Renal cortex interstitium (tissue), 11 donors: ENCODE results near the gene PCK2. TPM values are rescaled to one million over a fixed set of nuclear protein-coding genes. Genes with fewer than 3 reads are reported as not detected.
A peak's percentile ranks its signal among the peaks of the same experiment; 100 is the strongest.

ENCODE experiments used
- DNase-seq, 11 donors: peaks; one replicate each; pipeline ENCODE4 v3.0.0-alpha.2; 2013; ENCODE audit warnings: low read depth in 9 of 11, low spot score in 4 of 11; ENCODE audit errors: extremely low read depth in 1 of 11
- polyA plus RNA-seq, 3 donors: library from polyadenylated mRNA; unstranded; fragments of 120-200 nt; gene quantifications; one replicate each; pipeline ENCODE4 v1.2.1, GENCODE V29; 2013; ENCODE audit not compliant: insufficient read length in 3 of 3

Gene PCK2
- polyA plus RNA-seq, 3 donors: 28.9 to 37.3 (median 34.4) TPM

- no peak for DNase-seq
Measured at GRCh38 chr14:24143511-24143910, 49.4 kb downstream of the PCK2 start.

GRCh38 chr14:24144451-24144850 is 50.3 kb downstream of the PCK2 start:
- no peak for DNase-seq

DNA sequence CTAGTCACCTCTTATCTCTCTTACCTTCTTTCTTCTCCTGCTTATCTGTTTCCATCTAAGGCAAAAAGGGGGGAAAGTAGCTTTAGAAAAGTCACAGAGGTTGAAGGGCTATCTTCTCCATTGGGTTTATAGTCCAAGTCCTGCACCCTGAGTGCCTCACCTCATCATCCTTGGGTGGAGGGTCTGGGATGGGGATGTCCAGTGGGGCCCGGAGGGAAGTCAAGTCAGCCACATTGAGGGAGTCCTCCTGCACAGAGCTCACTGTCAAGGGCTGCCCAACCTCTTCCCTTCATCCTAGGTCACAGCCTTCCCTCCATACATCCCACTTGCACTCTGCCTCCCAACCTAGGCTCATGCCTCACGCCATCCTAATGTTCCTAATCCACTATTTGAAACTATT is 51.1 kb downstream of the PCK2 start:
- DNase-seq: no peak

DNA sequence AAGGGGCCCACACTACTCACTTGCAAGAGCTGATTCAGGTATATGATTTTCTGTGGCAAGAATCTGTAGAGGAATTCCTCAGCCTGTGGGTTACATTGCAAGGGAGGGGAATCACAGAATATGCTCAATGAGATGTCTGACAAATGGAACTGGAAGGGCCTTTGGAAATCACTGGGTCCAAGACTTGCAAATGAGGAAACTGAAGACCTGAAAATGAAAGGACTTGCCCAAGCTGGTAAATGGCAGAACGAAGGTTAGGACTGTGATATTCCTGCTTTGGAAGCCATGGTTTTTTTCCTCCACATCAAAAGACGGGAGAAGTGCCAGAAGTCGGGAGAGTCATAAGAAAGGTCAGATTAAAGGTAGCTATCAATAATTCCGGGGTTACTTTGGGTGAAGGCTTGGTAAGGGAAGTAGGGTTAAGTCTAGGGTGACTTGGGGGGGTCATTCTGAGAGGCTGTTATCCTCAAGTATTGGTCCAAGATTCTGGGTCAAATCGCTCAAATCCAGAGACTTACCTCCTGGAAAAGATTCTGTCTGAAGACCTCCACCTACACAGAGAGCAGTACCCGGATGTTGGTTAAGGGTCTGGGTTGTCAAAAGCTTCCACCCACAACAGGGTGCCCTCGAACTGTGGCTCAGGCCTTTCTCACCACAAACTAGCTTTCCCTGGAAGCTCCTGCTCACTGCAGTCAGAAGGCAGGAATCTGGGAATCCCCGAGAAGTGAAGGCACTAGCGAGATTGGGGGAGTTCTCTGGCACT is 51.8 kb downstream of the PCK2 start:
- no peak for DNase-seq

DNA sequence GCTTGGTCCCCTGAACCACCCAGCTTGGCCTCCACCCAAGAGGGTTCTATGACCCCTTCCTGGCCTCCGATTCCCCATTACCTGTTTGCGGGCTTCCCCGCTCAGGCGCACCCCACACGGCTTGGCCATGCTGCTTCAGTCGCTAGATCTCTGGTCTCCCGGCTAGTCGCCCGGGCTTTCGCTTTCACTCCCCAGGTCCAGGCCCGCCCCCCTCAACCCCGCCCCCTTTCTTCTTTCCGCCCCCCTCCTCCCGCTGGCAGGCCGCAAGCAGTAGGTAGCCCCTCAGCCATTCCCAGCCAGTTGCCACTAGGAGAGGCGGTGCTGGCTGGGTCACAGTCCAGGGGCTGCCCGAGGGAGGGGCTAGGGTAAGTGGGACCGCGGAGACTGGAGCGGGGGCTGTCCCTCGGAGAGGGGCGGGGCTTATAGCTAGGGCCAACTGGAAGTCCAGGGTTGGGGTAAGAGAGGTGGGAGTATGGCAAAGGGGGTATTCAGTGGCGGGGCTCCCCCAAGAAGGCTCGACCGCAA is 52.4 kb downstream of the PCK2 start, which contains the start of gene PSME2:
Gene PSME2, minus strand, starts transcription at position 158 of the 525 bp plus-strand sequence. Its CDS starts 29 bp downstream, at position 129.
- DNase-seq: peak; percentile 82 to 97 (median 94)

- DNase-seq: peak; percentile 92 to 98 (median 97)
Measured at GRCh38 chr14:24146978-24147760, 53.1 kb downstream of the PCK2 start, which contains the start of gene RNF31. RNF31 (plus strand) TSS chr14:24147498; CDS start chr14:24147699, 201 bp downstream.

DNA sequence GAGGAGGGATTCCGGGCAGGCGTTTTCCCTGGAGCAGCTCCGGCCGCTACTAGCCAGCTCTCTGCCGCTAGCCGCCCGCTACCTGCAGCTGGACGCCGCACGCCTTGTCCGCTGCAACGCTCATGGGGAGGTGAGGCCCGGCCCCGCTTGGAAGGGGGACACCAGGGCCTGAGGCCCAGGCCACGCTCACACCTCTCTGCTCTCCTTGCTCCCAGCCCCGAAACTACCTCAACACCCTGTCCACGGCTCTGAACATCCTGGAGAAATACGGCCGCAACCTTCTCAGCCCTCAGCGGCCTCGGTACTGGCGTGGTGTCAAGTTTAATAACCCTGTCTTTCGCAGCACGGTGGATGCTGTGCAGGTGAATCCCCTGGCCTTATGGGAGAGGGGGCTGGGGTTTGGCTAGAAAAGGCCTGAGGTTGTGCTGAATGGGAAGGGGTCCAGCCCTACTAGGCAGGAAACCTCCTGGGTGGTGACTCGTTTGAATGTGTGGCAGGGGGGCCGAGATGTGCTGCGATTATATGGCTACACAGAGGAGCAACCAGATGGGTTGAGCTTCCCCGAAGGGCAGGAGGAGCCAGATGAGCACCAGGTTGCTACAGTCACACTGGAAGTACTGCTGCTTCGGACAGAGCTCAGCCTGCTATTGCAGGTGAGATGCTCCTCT is 53.8 kb downstream of the PCK2 start:
- no peak for DNase-seq

DNA sequence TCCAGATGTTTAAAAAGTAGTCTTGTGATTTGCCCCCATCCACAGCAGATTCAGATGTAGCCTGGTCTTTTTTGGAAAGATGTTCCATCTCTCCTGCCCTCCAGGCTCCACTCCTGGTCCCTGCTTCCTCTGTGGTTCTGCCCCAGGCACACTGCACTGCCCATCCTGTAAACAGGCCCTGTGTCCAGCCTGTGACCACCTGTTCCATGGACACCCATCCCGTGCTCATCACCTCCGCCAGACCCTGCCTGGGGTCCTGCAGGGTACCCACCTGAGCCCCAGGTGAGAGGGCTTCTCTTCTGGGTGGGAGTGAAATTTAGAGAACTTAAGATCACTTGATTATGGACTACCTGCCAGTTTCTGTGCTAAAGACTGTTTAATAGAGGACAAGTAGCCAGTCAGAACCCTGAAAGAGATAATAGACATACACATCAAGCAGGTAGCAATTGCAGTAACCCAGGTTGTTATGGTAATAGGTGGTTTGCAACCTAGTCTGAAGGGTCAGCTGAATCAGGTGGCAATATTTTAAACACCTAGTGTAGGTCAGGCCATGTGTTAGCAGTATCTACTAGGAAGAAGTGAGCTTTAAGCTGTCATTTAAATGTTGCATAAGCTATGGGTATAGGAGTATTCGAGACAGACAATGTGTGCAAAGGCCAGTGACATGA is 55.3 kb downstream of the PCK2 start:
- no peak for DNase-seq

DNA sequence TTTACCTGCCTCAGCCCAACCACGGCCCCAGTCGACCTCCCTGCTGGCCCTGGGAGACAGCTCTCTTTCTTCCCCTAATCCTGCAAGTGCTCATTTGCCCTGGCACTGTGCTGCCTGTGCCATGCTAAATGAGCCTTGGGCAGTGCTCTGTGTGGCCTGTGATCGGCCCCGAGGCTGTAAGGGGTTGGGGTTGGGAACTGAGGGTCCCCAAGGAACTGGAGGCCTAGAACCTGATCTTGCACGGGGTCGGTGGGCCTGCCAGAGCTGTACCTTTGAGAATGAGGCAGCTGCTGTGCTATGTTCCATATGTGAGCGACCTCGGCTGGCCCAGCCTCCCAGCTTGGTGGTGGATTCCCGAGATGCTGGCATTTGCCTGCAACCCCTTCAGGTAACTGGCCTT is 56.0 kb downstream of the PCK2 start:
- no peak for DNase-seq

DNA sequence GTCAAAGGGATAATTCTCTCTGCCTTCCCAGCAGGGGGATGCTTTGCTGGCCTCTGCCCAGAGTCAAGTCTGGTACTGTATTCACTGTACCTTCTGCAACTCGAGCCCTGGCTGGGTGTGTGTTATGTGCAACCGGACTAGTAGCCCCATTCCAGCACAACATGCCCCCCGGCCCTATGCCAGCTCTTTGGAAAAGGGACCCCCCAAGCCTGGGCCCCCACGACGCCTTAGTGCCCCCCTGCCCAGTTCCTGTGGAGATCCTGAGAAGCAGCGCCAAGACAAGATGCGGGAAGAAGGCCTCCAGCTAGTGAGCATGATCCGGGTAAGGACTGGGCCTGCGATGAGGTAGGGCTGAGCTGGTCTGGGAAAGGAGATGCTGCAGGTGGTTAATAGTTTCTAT is 56.5 kb downstream of the PCK2 start:
- no peak for DNase-seq

DNA sequence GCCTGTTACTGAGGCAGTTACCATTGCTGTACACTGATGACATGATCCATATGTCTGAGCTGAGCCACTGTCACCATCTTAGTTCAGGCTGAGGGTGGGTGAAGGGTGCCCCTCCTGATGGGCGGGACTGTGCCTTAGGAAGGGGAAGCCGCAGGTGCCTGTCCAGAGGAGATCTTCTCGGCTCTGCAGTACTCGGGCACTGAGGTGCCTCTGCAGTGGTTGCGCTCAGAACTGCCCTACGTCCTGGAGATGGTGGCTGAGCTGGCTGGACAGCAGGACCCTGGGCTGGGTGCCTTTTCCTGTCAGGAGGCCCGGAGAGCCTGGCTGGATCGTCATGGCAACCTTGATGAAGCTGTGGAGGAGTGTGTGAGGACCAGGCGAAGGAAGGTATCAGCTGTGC is 56.9 kb downstream of the PCK2 start:
- DNase-seq: no peak

DNA sequence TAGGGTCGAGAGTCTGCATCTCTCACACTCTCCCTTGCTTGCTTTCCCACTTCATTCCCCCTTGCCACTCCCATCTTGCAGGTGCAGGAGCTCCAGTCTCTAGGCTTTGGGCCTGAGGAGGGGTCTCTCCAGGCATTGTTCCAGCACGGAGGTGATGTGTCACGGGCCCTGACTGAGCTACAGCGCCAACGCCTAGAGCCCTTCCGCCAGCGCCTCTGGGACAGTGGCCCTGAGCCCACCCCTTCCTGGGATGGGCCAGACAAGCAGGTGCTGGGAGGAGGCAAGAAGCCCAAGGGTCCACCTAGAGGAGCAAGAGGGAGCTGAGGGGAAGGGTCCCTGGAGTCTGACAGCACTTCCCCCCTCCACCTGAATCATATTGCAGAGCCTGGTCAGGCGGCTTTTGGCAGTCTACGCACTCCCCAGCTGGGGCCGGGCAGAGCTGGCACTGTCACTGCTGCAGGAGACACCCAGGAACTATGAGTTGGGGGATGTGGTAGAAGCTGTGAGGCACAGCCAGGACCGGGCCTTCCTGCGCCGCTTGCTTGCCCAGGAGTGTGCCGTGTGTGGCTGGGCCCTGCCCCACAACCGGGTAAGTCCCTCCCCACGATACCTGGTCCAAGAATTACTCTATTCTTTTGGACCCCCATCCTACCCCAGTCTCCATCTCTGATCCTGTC is 57.4 kb downstream of the PCK2 start:
- DNase-seq: no peak

Other genes with a start within 250 kb of the PCK2 start
- gene DHRS4, start 140.5 kb upstream of the PCK2 start, polyA plus RNA-seq: 10 to 100 TPM; 51.6 to 63.2 (median 58.2) TPM
- gene DHRS4L2, start 105.4 kb upstream of the PCK2 start, polyA plus RNA-seq: 10 to 100 TPM; 34.9 to 40.4 (median 35.4) TPM
- gene CARMIL3, start 42.3 kb upstream of the PCK2 start, polyA plus RNA-seq: 1 to 10 TPM; 1.5 to 3.7 (median 2.7) TPM
- gene CPNE6, start 22.7 kb upstream of the PCK2 start, polyA plus RNA-seq: not detected
- 10 to 100 TPM; 72.3 to 85.0 (median 80.7) TPM for gene DCAF11, start 20.5 kb downstream of the PCK2 start, polyA plus RNA-seq
- 1 to 10 TPM; 1.5 to 2.7 (median 2.4) TPM for gene NRL, start 20.6 kb downstream of the PCK2 start, polyA plus RNA-seq
- 1 to 10 TPM in 1 of 3 donors, under 1 TPM in 2; 0.56 to 1.6 (median 0.79) TPM for gene FITM1, start 36.3 kb downstream of the PCK2 start, polyA plus RNA-seq
- gene PSME1, start 41.9 kb downstream of the PCK2 start, polyA plus RNA-seq: 100 to 1,000 TPM; 198 to 220 (median 199) TPM
- 10 to 100 TPM; 18.4 to 21.1 (median 20.2) TPM for gene EMC9, start 47.3 kb downstream of the PCK2 start, polyA plus RNA-seq
- 100 to 1,000 TPM; 150 to 170 (median 152) TPM for gene PSME2, start 52.3 kb downstream of the PCK2 start, polyA plus RNA-seq
- 10 to 100 TPM; 45.5 to 59.5 (median 50.4) TPM for gene RNF31, start 53.2 kb downstream of the PCK2 start, polyA plus RNA-seq
- 10 to 100 TPM; 56.3 to 66.1 (median 58.3) TPM for gene IRF9, start 67.0 kb downstream of the PCK2 start, polyA plus RNA-seq
- 10 to 100 TPM; 64.2 to 76.7 (median 67.2) TPM for gene REC8, start 77.8 kb downstream of the PCK2 start, polyA plus RNA-seq
- 10 to 100 TPM; 32.8 to 42.1 (median 40.5) TPM for gene IPO4, start 94.5 kb downstream of the PCK2 start, polyA plus RNA-seq
- gene TM9SF1, start 101.1 kb downstream of the PCK2 start, polyA plus RNA-seq: 10 to 100 TPM; 36.6 to 50.8 (median 47.1) TPM
- 10 to 100 TPM in 1 of 3 donors, 1 to 10 TPM in 2; 4.8 to 11.6 (median 6.8) TPM for gene TSSK4, start 111.4 kb downstream of the PCK2 start, polyA plus RNA-seq
- gene CHMP4A, start 119.2 kb downstream of the PCK2 start, polyA plus RNA-seq: 10 to 100 TPM; 56.1 to 58.4 (median 56.9) TPM
- 10 to 100 TPM; 10.2 to 17.3 (median 13.5) TPM for gene MDP1, start 121.8 kb downstream of the PCK2 start, polyA plus RNA-seq
- 100 to 1,000 TPM; 198 to 251 (median 250) TPM for gene NEDD8, start 138.1 kb downstream of the PCK2 start, polyA plus RNA-seq
- 100 to 1,000 TPM; 107 to 128 (median 115) TPM for gene GMPR2, start 138.6 kb downstream of the PCK2 start, polyA plus RNA-seq
- gene TINF2, start 148.3 kb downstream of the PCK2 start, polyA plus RNA-seq: 10 to 100 TPM; 52.8 to 65.8 (median 61.6) TPM
- 1 to 10 TPM; 1.6 to 2.1 (median 2.0) TPM for gene TGM1, start 168.9 kb downstream of the PCK2 start, polyA plus RNA-seq
- gene RABGGTA, start 177.3 kb downstream of the PCK2 start, polyA plus RNA-seq: 10 to 100 TPM; 20.0 to 25.3 (median 23.5) TPM
- gene DHRS1, start 205.5 kb downstream of the PCK2 start, polyA plus RNA-seq: 10 to 100 TPM; 31.4 to 61.9 (median 37.9) TPM
- 10 to 100 TPM; 25.8 to 28.5 (median 26.7) TPM for gene NOP9, start 205.5 kb downstream of the PCK2 start, polyA plus RNA-seq
- gene CIDEB, start 213.7 kb downstream of the PCK2 start, polyA plus RNA-seq: 10 to 100 TPM; 24.6 to 28.8 (median 26.5) TPM
- gene LTB4R2, start 215.8 kb downstream of the PCK2 start, polyA plus RNA-seq: 1 to 10 TPM; 3.4 to 4.3 (median 3.7) TPM
- 1 to 10 TPM; 4.1 to 6.8 (median 5.6) TPM for gene LTB4R, start 217.2 kb downstream of the PCK2 start, polyA plus RNA-seq
- 10 to 100 TPM; 15.7 to 25.1 (median 21.6) TPM for gene ADCY4, start 240.8 kb downstream of the PCK2 start, polyA plus RNA-seq
- gene RIPK3, start 245.7 kb downstream of the PCK2 start, polyA plus RNA-seq: 1 to 10 TPM; 2.5 to 4.5 (median 3.1) TPM